ENCODE results near the gene PTPDC1.

GRCh38 chr9:94140791-94141790 lies 56.8 kb downstream of the PTPDC1 start:
- TF ChIP-seq CTCF (conservative IDR thresholded peaks at IDR 0.05; ENCODE audit: low read depth, low read length): no peak
- TF ChIP-seq MXI1 (IDR thresholded peaks at IDR 0.05; ENCODE audit: borderline replicate concordance, low read depth, low read length): no peak
- no peak for TF ChIP-seq MAFK (IDR thresholded peaks at IDR 0.05; ENCODE audit: low read depth, low read length)
- TF ChIP-seq USF2 (IDR thresholded peaks at IDR 0.05; ENCODE audit: low read depth, low read length): no peak
- TF ChIP-seq POLR2A (IDR thresholded peaks at IDR 0.05; ENCODE audit: low read depth, low read length): no peak
- TF ChIP-seq RCOR1 (IDR thresholded peaks at IDR 0.05; ENCODE audit: insufficient replicate concordance, low read length): no peak
- TF ChIP-seq FOS (IDR thresholded peaks at IDR 0.05; ENCODE audit: low read depth, low read length): no peak
- TF ChIP-seq RAD21 (IDR thresholded peaks at IDR 0.05; ENCODE audit: low read length): no peak
- no peak for TF ChIP-seq SMC3 (IDR thresholded peaks at IDR 0.05; ENCODE audit: low read depth, low read length)
- TF ChIP-seq RFX5 (IDR thresholded peaks at IDR 0.05; ENCODE audit: low read depth, low read length): no peak
- TF ChIP-seq MAZ (IDR thresholded peaks at IDR 0.05; ENCODE audit: borderline replicate concordance, low read depth, low read length): no peak
- TF ChIP-seq CEBPB (IDR thresholded peaks at IDR 0.05; ENCODE audit: low read depth, low read length): no peak
- no peak for TF ChIP-seq ELK1 (IDR thresholded peaks at IDR 0.05; ENCODE audit: borderline replicate concordance, low read depth, low read length)
- TF ChIP-seq CHD1 (IDR thresholded peaks at IDR 0.05; ENCODE audit: low read depth, low read length): no peak
